ENCODE measurements around the gene FBXW8.

GRCh38 chr12:116920939-116921338, 10.2 kb downstream of the FBXW8 start:
- TF ChIP-seq, protein P1, sequence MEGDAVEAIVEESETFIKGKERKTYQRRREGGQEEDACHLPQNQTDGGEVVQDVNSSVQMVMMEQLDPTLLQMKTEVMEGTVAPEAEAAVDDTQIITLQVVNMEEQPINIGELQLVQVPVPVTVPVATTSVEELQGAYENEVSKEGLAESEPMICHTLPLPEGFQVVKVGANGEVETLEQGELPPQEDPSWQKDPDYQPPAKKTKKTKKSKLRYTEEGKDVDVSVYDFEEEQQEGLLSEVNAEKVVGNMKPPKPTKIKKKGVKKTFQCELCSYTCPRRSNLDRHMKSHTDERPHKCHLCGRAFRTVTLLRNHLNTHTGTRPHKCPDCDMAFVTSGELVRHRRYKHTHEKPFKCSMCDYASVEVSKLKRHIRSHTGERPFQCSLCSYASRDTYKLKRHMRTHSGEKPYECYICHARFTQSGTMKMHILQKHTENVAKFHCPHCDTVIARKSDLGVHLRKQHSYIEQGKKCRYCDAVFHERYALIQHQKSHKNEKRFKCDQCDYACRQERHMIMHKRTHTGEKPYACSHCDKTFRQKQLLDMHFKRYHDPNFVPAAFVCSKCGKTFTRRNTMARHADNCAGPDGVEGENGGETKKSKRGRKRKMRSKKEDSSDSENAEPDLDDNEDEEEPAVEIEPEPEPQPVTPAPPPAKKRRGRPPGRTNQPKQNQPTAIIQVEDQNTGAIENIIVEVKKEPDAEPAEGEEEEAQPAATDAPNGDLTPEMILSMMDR (IDR thresholded peaks at IDR 0.05) = no peak
- no peak for TF ChIP-seq EZH2 (IDR thresholded peaks at IDR 0.05; ENCODE audit: borderline replicate concordance, insufficient read depth, low read depth, low read length, poor library complexity, severe bottlenecking)
